ENCODE measurements around the gene STRADA. TPM values are rescaled to one million over a fixed set of nuclear protein-coding genes. Genes with fewer than 3 reads are reported as not detected.

STRADA gene
- total and polyA plus RNA-seq, 2 experiments from 2014 or later: 18.0 to 28.8 TPM

- Histone ChIP-seq H3F3A (replicated peaks; ENCODE audit: low read depth) (no peaks in the 10 kb centered on the region), H3K4me2 (no peak overlapping the region), H3K79me2 (replicated peaks; ENCODE audit: insufficient read depth) (no peaks in the 10 kb centered on the region), H3K4me1 (ENCODE audit: insufficient read depth) (no peaks in the 10 kb centered on the region; the same call in 1 of the 2 replicates), H4K20me1 (replicated peaks; ENCODE audit: insufficient read depth) (peaks cover 4% of the 10 kb centered on the region; the same call in 1 of the 2 replicates), H3K27me3 (ENCODE audit: insufficient read depth) (no peaks in the 10 kb centered on the region), H3K4me3 (no peak overlapping the region), H2AFZ (no peak overlapping the region), H3K9me2 (ENCODE audit: insufficient read depth) (no peaks in the 10 kb centered on the region), H3K27ac (ENCODE audit: low read depth) (0 out of 2 replicates have a peak overlapping the region, but pooled peaks have one; percentile 59), H3K36me3 (ENCODE audit: insufficient read depth) (no peaks in the 10 kb centered on the region)
- Mint-ChIP-seq H3K4me1 (no peaks in the 10 kb centered on the region), H3K36me3 (ENCODE audit: low read depth) (peaks cover 6% of the 10 kb centered on the region; the same call in 2 of the 3 replicates), H3K9me3 (no peaks in the 10 kb centered on the region), H3K4me3 (no peak overlapping the region), H3K27me3 (ENCODE audit: insufficient read depth, low read depth, poor library complexity) (no peaks in the 10 kb centered on the region), H3K27ac (no peak overlapping the region)
- TF ChIP-seq STAT1 (IDR thresholded peaks at IDR 0.05; ENCODE audit: unreplicated experiment): no peak
- TF ChIP-seq NANOG (IDR thresholded peaks at IDR 0.05; ENCODE audit: borderline replicate concordance): no peak
- TF ChIP-seq CTCF (conservative IDR thresholded peaks at IDR 0.05; ENCODE audit: low read depth in 2 of 2): no peak
- TF ChIP-seq ZNF331 (CRISPR knock-in tag; IDR thresholded peaks at IDR 0.05; ENCODE audit: low read depth): no peak
- no peak for TF ChIP-seq EZH2 (IDR thresholded peaks at IDR 0.05; ENCODE audit: low read depth, unreplicated experiment)
- TF ChIP-seq EZH2phosphoT487 (IDR thresholded peaks at IDR 0.05; ENCODE audit: unreplicated experiment): no peak
- TF ChIP-seq ZNF462 (CRISPR knock-in tag; IDR thresholded peaks at IDR 0.05): no peak
- TF ChIP-seq JUNB (IDR thresholded peaks at IDR 0.05; ENCODE audit: unreplicated experiment): no peak
- DNase-seq (ENCODE audit: low spot score) (no peak), ATAC-seq (no peak)
These were observed 75.9 kb downstream of the STRADA start for GRCh38 chr17:63665527-63666214.
